Caco-2 (cell line): ENCODE data around the gene ASRGL1. TPM values are rescaled to one million over a fixed set of nuclear protein-coding genes. Genes with fewer than 3 reads are reported as not detected.

Source experiments
- BruUV-seq: library from RNA; stranded (reverse); fragments of 400-500 nt; replicated peaks from 2 replicates; lab custom pipeline; 2021; lab: Mats Ljungman, UMichigan
- CTCF ChIA-PET: fragments of 300-600 bp; sonication (Branson Sonifier 250); formaldehyde crosslinking; loops from one replicate; lab custom pipeline; 2022; ENCODE audit warnings: antibody characterized with exemption; lab: Charles Lee
- POLR2A ChIA-PET: fragments of 300-600 bp; sonication (Branson Sonifier 250); formaldehyde crosslinking; loops from one replicate; lab custom pipeline; 2022; ENCODE audit warnings: antibody characterized with exemption; lab: Charles Lee
- DNase-seq, 2 experiments: peaks; one replicate each; pipeline versions ENCODE4 v3.0.0 to v3.0.0-alpha.2; 2020 to 2022
- H3K27me3 ChIP-seq: replicated peaks from 2 replicates; pipeline ENCODE4 v1.6.0; 2011; ENCODE audit warnings: low read length; ENCODE audit not compliant: control insufficient read depth, insufficient read depth
- H3K36me3 ChIP-seq: 2 replicates; pipeline ENCODE4 v1.5.1; 2011; ENCODE audit warnings: low read length; ENCODE audit not compliant: control insufficient read depth, insufficient read depth
- H3K4me1 ChIP-seq: fragments of 250-450 bp; sonication (Bioruptor Pico); 2 replicates; pipeline ENCODE4 v1.5.1; 2020; ENCODE audit warnings: mild to moderate bottlenecking
- H3K4me3 ChIP-seq: 2 replicates; pipeline ENCODE4 v1.5.1; 2011; ENCODE audit warnings: low read depth, mild to moderate bottlenecking, control low read depth, low read length
- H3K9me3 ChIP-seq: fragments of 250-450 bp; sonication (Bioruptor Pico); 2 replicates; pipeline ENCODE4 v1.5.1; 2020; ENCODE audit warnings: mild to moderate bottlenecking, moderate library complexity
- H3K27ac Mint-ChIP-seq: one replicate; pipeline ENCODE4 v1.8.0; 2022; ENCODE audit warnings: mixed read lengths; ENCODE audit not compliant: unreplicated experiment
- H3K27me3 Mint-ChIP-seq: one replicate; pipeline ENCODE4 v1.8.0; 2022; ENCODE audit warnings: mixed read lengths; ENCODE audit not compliant: insufficient read depth, unreplicated experiment
- H3K36me3 Mint-ChIP-seq: one replicate; pipeline ENCODE4 v1.8.0; 2022; ENCODE audit warnings: mild to moderate bottlenecking, mixed read lengths; ENCODE audit not compliant: insufficient read depth, unreplicated experiment
- H3K4me1 Mint-ChIP-seq: one replicate; pipeline ENCODE4 v1.8.0; 2022; ENCODE audit warnings: low read depth, mixed read lengths; ENCODE audit not compliant: unreplicated experiment
- H3K4me3 Mint-ChIP-seq: one replicate; pipeline ENCODE4 v1.8.0; 2022; ENCODE audit warnings: mild to moderate bottlenecking, moderate library complexity, mixed read lengths; ENCODE audit not compliant: unreplicated experiment
- H3K9me3 Mint-ChIP-seq: one replicate; pipeline ENCODE4 v1.8.0; 2022; ENCODE audit warnings: mixed read lengths; ENCODE audit not compliant: unreplicated experiment
- intact Hi-C: fragments of 100-400 bp; cut with micrococcal nuclease; formaldehyde crosslinking; loops from one replicate; pipeline ENCODE4 v1.10.0; 2022; ENCODE audit not compliant: unreplicated experiment
- total RNA-seq: library from RNA; stranded (reverse); gene quantifications from 2 replicates; pipeline ENCODE4 v1.2.3, GENCODE V29; 2022
- TF ChIP-seq, protein P1 (sequence below), 2 experiments: fragments of 200-600 bp in 1 of 2; IDR thresholded peaks; 1 replicate in 1 of 2; 2 replicates in 1 of 2; pipeline versions ENCODE4 v1.5.1 to v1.8.0; 2011 to 2022; ENCODE audit warnings: antibody characterized with exemption in 1 of 2, control low read depth in 1 of 2, inconsistent platforms in 1 of 2, low read depth in 1 of 2, low read length in 1 of 2, mild to moderate bottlenecking in 1 of 2, moderate library complexity in 1 of 2; ENCODE audit not compliant: insufficient read depth in 1 of 2, severe bottlenecking in 1 of 2, unreplicated experiment in 1 of 2

The ASRGL1 gene
- total RNA-seq, 1 experiment from 2014 or later = 41.1 TPM

DNA sequence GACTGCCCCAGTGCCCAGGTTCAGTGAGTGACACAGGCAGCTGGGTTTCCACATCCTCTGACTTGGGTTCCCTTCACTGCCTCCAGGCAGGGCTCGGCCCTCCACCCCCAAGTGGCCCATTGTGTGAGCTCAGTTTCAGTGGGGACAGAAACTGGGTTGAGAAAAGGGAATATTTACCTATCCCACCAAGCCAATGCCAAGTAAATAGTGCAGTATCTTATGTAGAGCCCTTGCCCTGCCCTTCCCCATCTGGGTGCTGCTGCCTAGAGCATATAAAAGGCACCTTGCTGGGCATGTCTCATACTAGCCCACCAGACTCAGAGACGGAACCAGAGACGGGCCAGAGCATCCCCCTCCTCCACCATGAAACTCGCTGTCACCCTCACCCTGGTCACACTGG, 81.5 kb downstream of the ASRGL1 start, which contains the start of gene SCGB1A1:
Gene SCGB1A1, plus strand, starts transcription at position 301 of the 400 bp plus-strand sequence. Its CDS starts 63 bp downstream, at position 364.
- Mint-ChIP-seq H3K27ac (peak within 1 kb of the TSS; percentile 49), H3K4me3 (no peak within 1 kb of the TSS), H3K27me3 (no peaks in the 10 kb centered on the region), H3K9me3 (peaks cover 8% of the 10 kb centered on the region), H3K36me3 (no peaks in the 10 kb centered on the region), H3K4me1 (peaks cover 25% of the 10 kb centered on the region)
- BruUV-seq = no TSS peak
- DNase-seq = no peak
- TF ChIP-seq, protein P1, sequence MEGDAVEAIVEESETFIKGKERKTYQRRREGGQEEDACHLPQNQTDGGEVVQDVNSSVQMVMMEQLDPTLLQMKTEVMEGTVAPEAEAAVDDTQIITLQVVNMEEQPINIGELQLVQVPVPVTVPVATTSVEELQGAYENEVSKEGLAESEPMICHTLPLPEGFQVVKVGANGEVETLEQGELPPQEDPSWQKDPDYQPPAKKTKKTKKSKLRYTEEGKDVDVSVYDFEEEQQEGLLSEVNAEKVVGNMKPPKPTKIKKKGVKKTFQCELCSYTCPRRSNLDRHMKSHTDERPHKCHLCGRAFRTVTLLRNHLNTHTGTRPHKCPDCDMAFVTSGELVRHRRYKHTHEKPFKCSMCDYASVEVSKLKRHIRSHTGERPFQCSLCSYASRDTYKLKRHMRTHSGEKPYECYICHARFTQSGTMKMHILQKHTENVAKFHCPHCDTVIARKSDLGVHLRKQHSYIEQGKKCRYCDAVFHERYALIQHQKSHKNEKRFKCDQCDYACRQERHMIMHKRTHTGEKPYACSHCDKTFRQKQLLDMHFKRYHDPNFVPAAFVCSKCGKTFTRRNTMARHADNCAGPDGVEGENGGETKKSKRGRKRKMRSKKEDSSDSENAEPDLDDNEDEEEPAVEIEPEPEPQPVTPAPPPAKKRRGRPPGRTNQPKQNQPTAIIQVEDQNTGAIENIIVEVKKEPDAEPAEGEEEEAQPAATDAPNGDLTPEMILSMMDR (IDR thresholded peaks at IDR 0.05; ENCODE audit: insufficient read depth in 1 of 2, low read depth in 1 of 2, low read length in 1 of 2, severe bottlenecking in 1 of 2, unreplicated experiment in 1 of 2) = no peak
- Histone ChIP-seq H3K9me3 (no peaks in the 10 kb centered on the region), H3K4me1 (peaks cover 17% of the 10 kb centered on the region), H3K27me3 (no peaks in the 10 kb centered on the region), H3K4me3 (no peak within 1 kb of the TSS), H3K36me3 (no peaks in the 10 kb centered on the region)
- ChIA-PET CTCF (interaction anchor here (0.9 kb wide), 1 partner anchor 26 kb away, joined by 3 read pairs; no protein-coding TSS in a partner anchor), POLR2A (no interaction called here)
- intact Hi-C loops = no loop called here

DNA sequence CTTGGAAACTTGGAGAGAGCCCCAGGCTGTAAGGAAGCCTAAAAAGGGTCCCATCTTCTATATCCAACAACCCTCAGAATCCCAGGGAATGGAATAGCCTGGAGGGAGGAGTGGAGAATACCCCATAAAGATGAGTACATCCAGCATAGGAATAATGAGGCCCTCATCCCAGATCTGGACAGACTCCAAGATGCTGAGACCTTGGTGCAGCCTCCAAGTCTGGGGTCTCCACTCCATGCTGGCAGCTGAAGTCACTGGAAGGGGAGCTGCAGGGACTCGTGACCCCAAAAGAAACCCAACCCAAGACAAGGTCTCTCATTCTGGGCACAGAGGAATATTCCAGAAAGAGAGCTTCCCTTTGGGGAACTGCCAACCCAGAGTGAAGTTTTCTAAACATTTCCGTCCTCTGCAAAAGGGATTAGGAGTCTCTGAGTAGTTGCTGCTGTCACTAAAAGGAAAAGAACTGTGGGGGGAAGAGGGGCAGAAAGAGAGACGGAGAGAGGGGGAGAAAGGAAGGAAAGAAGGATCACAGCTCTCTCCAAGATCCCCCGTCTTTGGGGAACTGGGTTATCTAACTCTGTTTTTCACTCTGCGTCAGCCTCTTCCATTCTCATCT, 82.2 kb downstream of the ASRGL1 start:
- no peaks in the 10 kb centered on the region for H3K9me3 ChIP-seq
- peaks cover 5% of the 10 kb centered on the region for H3K36me3 Mint-ChIP-seq
- H3K4me3 ChIP-seq = no peak overlapping the region
- TF ChIP-seq, protein P1 (IDR thresholded peaks at IDR 0.05; ENCODE audit: insufficient read depth in 1 of 2, low read depth in 1 of 2, low read length in 1 of 2, severe bottlenecking in 1 of 2, unreplicated experiment in 1 of 2) = no peak
- H3K27ac Mint-ChIP-seq = no peak overlapping the region
- DNase-seq = no peak
- POLR2A ChIA-PET = no interaction called here
- H3K4me1 ChIP-seq = peaks cover 24% of the 10 kb centered on the region
- no peaks in the 10 kb centered on the region for H3K27me3 Mint-ChIP-seq
- H3K4me3 Mint-ChIP-seq = no peak overlapping the region
- peaks cover 8% of the 10 kb centered on the region for H3K9me3 Mint-ChIP-seq
- intact Hi-C loops = no loop called here
- peaks cover 30% of the 10 kb centered on the region for H3K4me1 Mint-ChIP-seq
- BruUV-seq = no TSS peak
- H3K27me3 ChIP-seq = no peaks in the 10 kb centered on the region
- CTCF ChIA-PET = interaction anchor here (0.6 to 0.9 kb wide), 2 partner anchors 24 to 26 kb away, joined by 3 read pairs; no protein-coding TSS in a partner anchor
- H3K36me3 ChIP-seq = no peaks in the 10 kb centered on the region

DNA sequence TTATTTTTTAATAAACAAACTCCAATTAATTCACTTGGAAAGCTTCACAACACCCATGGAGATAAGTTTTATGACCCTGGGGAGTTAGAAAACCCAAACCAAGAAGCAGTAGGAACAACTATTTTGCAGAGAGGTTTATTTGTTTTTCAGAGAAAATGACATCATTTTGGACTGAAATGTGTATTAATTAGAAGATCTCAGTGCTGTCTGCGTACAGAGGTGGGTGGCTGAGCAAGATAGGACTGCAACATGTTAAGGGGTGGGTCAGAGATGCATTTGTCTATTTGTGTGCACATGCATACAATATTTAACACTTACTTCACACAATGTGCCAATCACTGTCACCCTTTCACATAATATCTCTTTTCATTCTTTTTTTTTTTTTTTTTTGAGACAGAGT, 82.7 kb downstream of the ASRGL1 start:
- Mint-ChIP-seq H3K9me3 (peaks cover 8% of the 10 kb centered on the region), H3K4me3 (no peak overlapping the region), H3K27ac (no peak overlapping the region), H3K4me1 (peaks cover 33% of the 10 kb centered on the region), H3K27me3 (no peaks in the 10 kb centered on the region), H3K36me3 (peaks cover 11% of the 10 kb centered on the region)
- H3K9me3 ChIP-seq = no peaks in the 10 kb centered on the region
- no peaks in the 10 kb centered on the region for H3K27me3 ChIP-seq
- no peak for DNase-seq
- POLR2A ChIA-PET = no interaction called here
- no peaks in the 10 kb centered on the region for H3K36me3 ChIP-seq
- peaks cover 29% of the 10 kb centered on the region for H3K4me1 ChIP-seq
- CTCF ChIA-PET = no interaction called here
- BruUV-seq = no TSS peak
- no peak overlapping the region for H3K4me3 ChIP-seq
- TF ChIP-seq, protein P1 (IDR thresholded peaks at IDR 0.05; ENCODE audit: insufficient read depth in 1 of 2, low read depth in 1 of 2, low read length in 1 of 2, severe bottlenecking in 1 of 2, unreplicated experiment in 1 of 2) = no peak
- intact Hi-C loops = no loop called here
